HEK293 (cell line): ENCODE data around the gene LCN6.

Experiments
- CTCF ChIP-seq: fragments of 450-650 bp; formaldehyde crosslinking; IDR thresholded peaks from 2 replicates; pipeline ENCODE4 v1.5.1; 2016; ENCODE audit warnings: missing biosample characterization, missing genetic modification characterization
- EGR2 ChIP-seq: fragments of 450-650 bp; formaldehyde crosslinking; IDR thresholded peaks from 2 replicates; pipeline ENCODE4 v1.5.1; 2016; ENCODE audit warnings: low read depth, missing biosample characterization, missing genetic modification characterization
- IKZF3 ChIP-seq: fragments of 450-650 bp; IDR thresholded peaks from 2 replicates; pipeline ENCODE4 v1.5.0; 2018; ENCODE audit warnings: missing biosample characterization, mild to moderate bottlenecking, missing genetic modification characterization, moderate library complexity
- INSM2 ChIP-seq: fragments of 450-650 bp; formaldehyde crosslinking; IDR thresholded peaks from 2 replicates; pipeline ENCODE4 v1.5.1; 2016; ENCODE audit warnings: missing biosample characterization, missing genetic modification characterization
- KLF8 ChIP-seq: fragments of 450-650 bp; formaldehyde crosslinking; IDR thresholded peaks from 2 replicates; pipeline ENCODE4 v1.5.1; 2016; ENCODE audit warnings: missing biosample characterization, missing genetic modification characterization
- PRDM1 ChIP-seq: fragments of 450-650 bp; formaldehyde crosslinking; IDR thresholded peaks from 2 replicates; pipeline ENCODE4; 2016; ENCODE audit warnings: missing biosample characterization, missing genetic modification characterization
- WT1 ChIP-seq: fragments of 450-650 bp; formaldehyde crosslinking; IDR thresholded peaks from 2 replicates; pipeline ENCODE4 v1.5.1; 2016; ENCODE audit warnings: missing biosample characterization, missing genetic modification characterization
- YY2 ChIP-seq: fragments of 450-650 bp; formaldehyde crosslinking; IDR thresholded peaks from 2 replicates; pipeline ENCODE4 v1.5.1; 2016; ENCODE audit warnings: missing biosample characterization, missing genetic modification characterization
- ZBTB1 ChIP-seq: fragments of 450-650 bp; formaldehyde crosslinking; IDR thresholded peaks from 2 replicates; pipeline ENCODE4 v1.5.1; 2016; ENCODE audit warnings: missing biosample characterization, missing genetic modification characterization
- ZBTB11 ChIP-seq: fragments of 450-650 bp; formaldehyde crosslinking; conservative IDR thresholded peaks from 2 replicates; pipeline ENCODE4 v1.5.1; 2016; ENCODE audit warnings: low read depth, missing biosample characterization, missing genetic modification characterization
- ZBTB21 ChIP-seq: fragments of 450-650 bp; formaldehyde crosslinking; IDR thresholded peaks from 2 replicates; pipeline ENCODE4 v1.5.1; 2017; ENCODE audit warnings: missing biosample characterization, missing genetic modification characterization
- ZFP3 ChIP-seq: fragments of 450-650 bp; formaldehyde crosslinking; IDR thresholded peaks from 2 replicates; pipeline ENCODE4 v1.5.1; 2016; ENCODE audit warnings: low read depth, missing biosample characterization, missing genetic modification characterization
- ZIC2 ChIP-seq: fragments of 450-650 bp; formaldehyde crosslinking; IDR thresholded peaks from 2 replicates; pipeline ENCODE4 v1.5.1; 2016; ENCODE audit warnings: missing biosample characterization, missing genetic modification characterization
- ZNF24 ChIP-seq: fragments of 450-650 bp; formaldehyde crosslinking; IDR thresholded peaks from 2 replicates; pipeline ENCODE4 v1.5.1; 2016; ENCODE audit warnings: missing biosample characterization, missing genetic modification characterization
- ZNF248 ChIP-seq: fragments of 450-650 bp; formaldehyde crosslinking; IDR thresholded peaks from 2 replicates; pipeline ENCODE4 v1.5.1; 2017; ENCODE audit warnings: missing biosample characterization, missing genetic modification characterization
- ZNF280C ChIP-seq: fragments of 450-650 bp; formaldehyde crosslinking; IDR thresholded peaks from 2 replicates; pipeline ENCODE4 v1.5.1; 2016; ENCODE audit warnings: missing biosample characterization, missing genetic modification characterization
- ZNF350 ChIP-seq: fragments of 450-650 bp; formaldehyde crosslinking; IDR thresholded peaks from 2 replicates; pipeline ENCODE4 v1.5.0; 2017; ENCODE audit warnings: missing biosample characterization, mild to moderate bottlenecking, missing genetic modification characterization
- ZNF37A ChIP-seq: fragments of 450-650 bp; IDR thresholded peaks from 2 replicates; pipeline ENCODE4 v1.5.1; 2018; ENCODE audit warnings: missing biosample characterization, missing genetic modification characterization
- ZNF501 ChIP-seq: fragments of 450-650 bp; formaldehyde crosslinking; IDR thresholded peaks from 2 replicates; pipeline ENCODE4 v1.5.1; 2016; ENCODE audit warnings: missing biosample characterization, missing genetic modification characterization
- ZNF549 ChIP-seq: fragments of 450-650 bp; IDR thresholded peaks from 2 replicates; pipeline ENCODE4 v1.5.1; 2018; ENCODE audit warnings: missing biosample characterization, missing genetic modification characterization, mild to moderate bottlenecking, inconsistent platforms, moderate library complexity
- ZNF596 ChIP-seq: fragments of 450-650 bp; IDR thresholded peaks from 2 replicates; pipeline ENCODE4 v1.5.0; 2018; ENCODE audit warnings: missing biosample characterization, mild to moderate bottlenecking, missing genetic modification characterization, moderate library complexity
- ZNF624 ChIP-seq: fragments of 450-650 bp; formaldehyde crosslinking; IDR thresholded peaks from 2 replicates; pipeline ENCODE4 v1.5.1; 2017; ENCODE audit warnings: missing biosample characterization, missing genetic modification characterization
- ZNF664 ChIP-seq: fragments of 450-650 bp; formaldehyde crosslinking; IDR thresholded peaks from 2 replicates; pipeline ENCODE4 v1.5.1; 2016; ENCODE audit warnings: missing biosample characterization, missing genetic modification characterization
- ZNF701 ChIP-seq: fragments of 450-650 bp; formaldehyde crosslinking; IDR thresholded peaks from 2 replicates; pipeline ENCODE4 v1.5.1; 2016; ENCODE audit warnings: missing biosample characterization, missing genetic modification characterization
- ZNF707 ChIP-seq: fragments of 450-650 bp; formaldehyde crosslinking; IDR thresholded peaks from 2 replicates; pipeline ENCODE4 v1.5.1; 2016; ENCODE audit warnings: missing biosample characterization, missing genetic modification characterization
- ZNF747 ChIP-seq: fragments of 450-650 bp; formaldehyde crosslinking; IDR thresholded peaks from 2 replicates; pipeline ENCODE4 v1.5.1; 2016; ENCODE audit warnings: missing biosample characterization, missing genetic modification characterization
- ZNF76 ChIP-seq: fragments of 450-650 bp; formaldehyde crosslinking; IDR thresholded peaks from 2 replicates; pipeline ENCODE4; 2016; ENCODE audit warnings: low read depth, missing biosample characterization, missing genetic modification characterization, borderline replicate concordance
- ZNF776 ChIP-seq: fragments of 450-650 bp; formaldehyde crosslinking; IDR thresholded peaks from 2 replicates; pipeline ENCODE4 v1.5.0; 2017; ENCODE audit warnings: missing biosample characterization, missing genetic modification characterization, borderline replicate concordance
- ZNF792 ChIP-seq: fragments of 450-650 bp; formaldehyde crosslinking; IDR thresholded peaks from 2 replicates; pipeline ENCODE4 v1.5.1; 2016; ENCODE audit warnings: missing biosample characterization, missing genetic modification characterization
- ZNF843 ChIP-seq: fragments of 450-650 bp; formaldehyde crosslinking; IDR thresholded peaks from 2 replicates; pipeline ENCODE4 v1.5.1; 2016; ENCODE audit warnings: missing biosample characterization, missing genetic modification characterization
- TF ChIP-seq, protein P1 (sequence below): fragments of 450-650 bp; formaldehyde crosslinking; IDR thresholded peaks from 2 replicates; pipeline ENCODE4 v1.5.1; 2016; ENCODE audit warnings: missing biosample characterization, missing genetic modification characterization
- TF ChIP-seq, protein P2 (sequence below): fragments of 450-650 bp; formaldehyde crosslinking; IDR thresholded peaks from 2 replicates; pipeline ENCODE4 v1.5.1; 2017; ENCODE audit warnings: missing biosample characterization, missing genetic modification characterization

Gene LCN6

DNA sequence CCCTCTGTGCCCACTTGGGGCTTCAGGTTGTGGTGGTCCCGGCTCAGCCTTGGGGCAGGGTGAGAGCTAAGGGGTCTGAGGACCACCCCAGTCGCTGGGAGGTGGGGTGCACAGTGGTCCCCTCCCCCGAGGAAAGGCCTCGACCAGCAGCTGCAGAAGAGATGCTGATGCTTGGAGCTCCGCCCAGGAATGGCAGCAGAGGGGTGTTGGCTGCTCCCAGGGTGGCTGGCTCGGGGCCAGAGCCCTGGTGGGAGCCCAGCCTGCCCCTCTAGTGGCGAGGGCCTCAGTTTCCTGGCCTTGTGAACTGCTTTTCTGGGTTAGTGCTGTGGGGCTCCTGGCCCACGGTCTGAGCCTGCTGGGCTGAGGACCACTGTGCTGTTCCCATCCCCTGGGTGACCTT lies 34.8 kb downstream of the LCN6 start (continued):
- TF ChIP-seq ZNF701, result no peak
- peak; percentile 39; the same call in 1 of the 2 replicates for TF ChIP-seq IKZF3 (tag by site-specific recombination)
- TF ChIP-seq WT1 (tag by site-specific recombination), result no peak
- no peak for TF ChIP-seq ZNF596 (tag by site-specific recombination)
- TF ChIP-seq PRDM1 (tag by site-specific recombination), result no peak
- no peak for TF ChIP-seq ZNF707 (tag by site-specific recombination)
- no peak for TF ChIP-seq ZNF37A (tag by site-specific recombination)
- no peak for TF ChIP-seq ZBTB21 (tag by site-specific recombination)
- no peak for TF ChIP-seq ZNF843 (tag by site-specific recombination)
- TF ChIP-seq ZNF280C, result no peak
- TF ChIP-seq ZNF549, result no peak
- TF ChIP-seq ZNF624, result no peak
- no peak for TF ChIP-seq ZNF747
- TF ChIP-seq CTCF (tag by site-specific recombination), result peak; percentile 82
- TF ChIP-seq ZNF350, result no peak
- TF ChIP-seq, protein P1, sequence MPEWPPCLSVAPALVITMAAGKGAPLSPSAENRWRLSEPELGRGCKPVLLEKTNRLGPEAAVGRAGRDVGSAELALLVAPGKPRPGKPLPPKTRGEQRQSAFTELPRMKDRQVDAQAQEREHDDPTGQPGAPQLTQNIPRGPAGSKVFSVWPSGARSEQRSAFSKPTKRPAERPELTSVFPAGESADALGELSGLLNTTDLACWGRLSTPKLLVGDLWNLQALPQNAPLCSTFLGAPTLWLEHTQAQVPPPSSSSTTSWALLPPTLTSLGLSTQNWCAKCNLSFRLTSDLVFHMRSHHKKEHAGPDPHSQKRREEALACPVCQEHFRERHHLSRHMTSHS (tag by site-specific recombination), result no peak
- no peak for TF ChIP-seq ZBTB11
- TF ChIP-seq ZNF24 (tag by site-specific recombination), result no peak
- TF ChIP-seq YY2, result no peak
- no peak for TF ChIP-seq EGR2
- no peak for TF ChIP-seq ZBTB1 (tag by site-specific recombination)
- TF ChIP-seq ZNF248 (tag by site-specific recombination), result no peak
- TF ChIP-seq, protein P2, sequence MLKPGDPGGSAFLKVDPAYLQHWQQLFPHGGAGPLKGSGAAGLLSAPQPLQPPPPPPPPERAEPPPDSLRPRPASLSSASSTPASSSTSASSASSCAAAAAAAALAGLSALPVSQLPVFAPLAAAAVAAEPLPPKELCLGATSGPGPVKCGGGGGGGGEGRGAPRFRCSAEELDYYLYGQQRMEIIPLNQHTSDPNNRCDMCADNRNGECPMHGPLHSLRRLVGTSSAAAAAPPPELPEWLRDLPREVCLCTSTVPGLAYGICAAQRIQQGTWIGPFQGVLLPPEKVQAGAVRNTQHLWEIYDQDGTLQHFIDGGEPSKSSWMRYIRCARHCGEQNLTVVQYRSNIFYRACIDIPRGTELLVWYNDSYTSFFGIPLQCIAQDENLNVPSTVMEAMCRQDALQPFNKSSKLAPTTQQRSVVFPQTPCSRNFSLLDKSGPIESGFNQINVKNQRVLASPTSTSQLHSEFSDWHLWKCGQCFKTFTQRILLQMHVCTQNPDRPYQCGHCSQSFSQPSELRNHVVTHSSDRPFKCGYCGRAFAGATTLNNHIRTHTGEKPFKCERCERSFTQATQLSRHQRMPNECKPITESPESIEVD (tag by site-specific recombination), result no peak
- no peak for TF ChIP-seq ZFP3 (tag by site-specific recombination)
- no peak for TF ChIP-seq ZNF776 (tag by site-specific recombination)
- no peak for TF ChIP-seq ZNF76
- no peak for TF ChIP-seq ZNF792 (tag by site-specific recombination)
- no peak for TF ChIP-seq ZNF501 (tag by site-specific recombination)
- no peak for TF ChIP-seq INSM2 (tag by site-specific recombination)
- no peak for TF ChIP-seq ZNF664 (tag by site-specific recombination)
- no peak for TF ChIP-seq KLF8
- TF ChIP-seq ZIC2, result peak; percentile 51; the same call in 1 of the 2 replicates
